ENCODE results near the gene TNFRSF18.

DNA sequence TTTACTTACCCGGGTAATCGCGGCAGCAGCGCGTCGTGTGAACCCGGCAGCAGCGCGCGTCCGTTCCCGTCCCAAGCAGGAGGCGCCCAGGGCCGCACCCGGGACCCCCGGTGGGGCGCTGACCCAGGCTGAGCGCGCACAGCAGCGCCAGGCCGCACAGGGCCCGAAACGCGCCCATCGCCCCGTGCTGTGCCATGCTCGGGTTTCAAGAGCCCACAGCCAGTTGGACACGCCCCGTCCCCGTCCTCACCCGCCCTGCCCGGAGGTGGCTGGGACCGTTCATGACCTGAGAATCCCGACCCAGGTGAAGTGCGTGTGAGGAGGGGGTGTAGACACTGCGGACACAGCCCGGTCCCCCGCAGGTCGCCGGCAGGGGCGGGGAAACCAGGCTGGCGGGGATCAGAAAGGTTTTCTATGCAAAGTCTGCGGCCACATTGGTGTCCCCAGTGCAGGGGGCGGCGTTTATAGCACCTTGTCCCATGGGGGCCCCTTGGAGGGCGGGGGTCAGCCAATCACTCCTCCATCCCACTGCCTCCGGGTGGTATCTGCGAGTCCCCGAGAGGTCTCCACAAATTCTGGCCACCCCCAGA lies at the start of gene TNFRSF18:
- TF ChIP-seq POLR2AphosphoS5 (IDR thresholded peaks at IDR 0.05) (no peak), EP300 (conservative IDR thresholded peaks at IDR 0.05; ENCODE audit: poor library complexity, severe bottlenecking) (no peak), EZH2 (IDR thresholded peaks at IDR 0.05; ENCODE audit: borderline replicate concordance, insufficient read depth, low read length, poor library complexity, severe bottlenecking) (no peak), MXI1 (conservative IDR thresholded peaks at IDR 0.05; ENCODE audit: poor library complexity, severe bottlenecking) (no peak), SMC3 (conservative IDR thresholded peaks at IDR 0.05; ENCODE audit: poor library complexity) (no peak), TAF1 (IDR thresholded peaks at IDR 0.05; ENCODE audit: low read depth) (no peak)
- TF ChIP-seq, protein P1, sequence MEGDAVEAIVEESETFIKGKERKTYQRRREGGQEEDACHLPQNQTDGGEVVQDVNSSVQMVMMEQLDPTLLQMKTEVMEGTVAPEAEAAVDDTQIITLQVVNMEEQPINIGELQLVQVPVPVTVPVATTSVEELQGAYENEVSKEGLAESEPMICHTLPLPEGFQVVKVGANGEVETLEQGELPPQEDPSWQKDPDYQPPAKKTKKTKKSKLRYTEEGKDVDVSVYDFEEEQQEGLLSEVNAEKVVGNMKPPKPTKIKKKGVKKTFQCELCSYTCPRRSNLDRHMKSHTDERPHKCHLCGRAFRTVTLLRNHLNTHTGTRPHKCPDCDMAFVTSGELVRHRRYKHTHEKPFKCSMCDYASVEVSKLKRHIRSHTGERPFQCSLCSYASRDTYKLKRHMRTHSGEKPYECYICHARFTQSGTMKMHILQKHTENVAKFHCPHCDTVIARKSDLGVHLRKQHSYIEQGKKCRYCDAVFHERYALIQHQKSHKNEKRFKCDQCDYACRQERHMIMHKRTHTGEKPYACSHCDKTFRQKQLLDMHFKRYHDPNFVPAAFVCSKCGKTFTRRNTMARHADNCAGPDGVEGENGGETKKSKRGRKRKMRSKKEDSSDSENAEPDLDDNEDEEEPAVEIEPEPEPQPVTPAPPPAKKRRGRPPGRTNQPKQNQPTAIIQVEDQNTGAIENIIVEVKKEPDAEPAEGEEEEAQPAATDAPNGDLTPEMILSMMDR (IDR thresholded peaks at IDR 0.05; ENCODE audit: poor library complexity, severe bottlenecking) = no peak

Data from neural cell (in vitro differentiated cells).